Liver (tissue), 9 donors: ENCODE results near the gene COX8A. TPM values are rescaled to one million over a fixed set of nuclear protein-coding genes. Genes with fewer than 3 reads are reported as not detected.

ENCODE experiments used
- DNase-seq: peaks from one replicate; pipeline ENCODE4 v3.0.0-alpha.2; 2017; ENCODE audit warnings: low spot score
- H3K27ac ChIP-seq, 2 donors: one replicate each; pipeline ENCODE4 v1.7.0; 2013; ENCODE audit warnings: inconsistent platforms in 2 of 2, low read length in 2 of 2, control low read depth in 1 of 2, low read depth in 1 of 2, mild to moderate bottlenecking in 1 of 2
- H3K27me3 ChIP-seq, 4 donors: one replicate each; pipeline versions ENCODE4 v1.6.1 to v1.7.0; 2013; ENCODE audit warnings: low read length in 3 of 4, inconsistent platforms in 1 of 4, mild to moderate bottlenecking in 1 of 4, moderate library complexity in 1 of 4; ENCODE audit not compliant: control insufficient read depth in 4 of 4, insufficient read depth in 4 of 4
- H3K36me3 ChIP-seq, 4 donors: one replicate each; pipeline versions ENCODE4 v1.6.1 to v1.7.0; 2013; ENCODE audit warnings: low read length in 3 of 4, mild to moderate bottlenecking in 3 of 4, low read depth in 1 of 4, moderate library complexity in 1 of 4; ENCODE audit not compliant: control insufficient read depth in 4 of 4, insufficient read depth in 3 of 4
- H3K4me1 ChIP-seq, 4 donors: one replicate each; pipeline versions ENCODE4 v1.6.1 to v1.7.0; 2013; ENCODE audit warnings: low read length in 3 of 4, mild to moderate bottlenecking in 3 of 4, moderate library complexity in 1 of 4; ENCODE audit not compliant: control insufficient read depth in 4 of 4, insufficient read depth in 4 of 4
- H3K4me3 ChIP-seq, 3 donors: one replicate each; pipeline versions ENCODE4 v1.6.1 to v1.7.0; 2013; ENCODE audit warnings: low read length in 3 of 3, control low read depth in 1 of 3, low read depth in 1 of 3, mild to moderate bottlenecking in 1 of 3
- H3K9ac ChIP-seq, 2 donors: one replicate each; pipeline ENCODE4 v1.7.0; 2013; ENCODE audit warnings: low read length in 2 of 2, mild to moderate bottlenecking in 2 of 2, moderate library complexity in 2 of 2, control low read depth in 1 of 2, low read depth in 1 of 2
- H3K9me3 ChIP-seq, 4 donors: one replicate each; pipeline versions ENCODE4 v1.6.1 to v1.7.0; 2013; ENCODE audit warnings: low read length in 3 of 4; ENCODE audit not compliant: control insufficient read depth in 4 of 4
- EGR1 ChIP-seq, 2 donors: IDR thresholded peaks; 2 replicates each; pipeline ENCODE4 v1.6.1; 2016 to 2018; ENCODE audit warnings: antibody characterized with exemption in 2 of 2, low read depth in 2 of 2
- FOXA1 ChIP-seq: IDR thresholded peaks from 2 replicates; pipeline ENCODE4 v1.6.1; 2016; ENCODE audit warnings: antibody characterized with exemption
- FOXA2 ChIP-seq: IDR thresholded peaks from 2 replicates; pipeline ENCODE4 v1.6.1; 2016; ENCODE audit warnings: antibody characterized with exemption
- GABPA ChIP-seq, 2 donors: IDR thresholded peaks in 1 of 2; conservative IDR thresholded peaks in 1 of 2; 2 replicates each; pipeline ENCODE4 v1.6.1; 2016; ENCODE audit warnings: antibody characterized with exemption in 2 of 2, mild to moderate bottlenecking in 1 of 2, moderate library complexity in 1 of 2
- HNF4A ChIP-seq, 2 donors: conservative IDR thresholded peaks; 2 replicates each; pipeline ENCODE4 v1.6.1; 2016; ENCODE audit warnings: antibody characterized with exemption in 2 of 2, mild to moderate bottlenecking in 2 of 2
- HNF4G ChIP-seq: IDR thresholded peaks from 2 replicates; pipeline ENCODE4 v1.6.1; 2016; ENCODE audit warnings: antibody characterized with exemption
- JUND ChIP-seq, 2 donors: IDR thresholded peaks; 2 replicates each; pipeline ENCODE4 v1.6.1; 2016; ENCODE audit warnings: antibody characterized with exemption in 2 of 2
- NR2F2 ChIP-seq: IDR thresholded peaks from 2 replicates; pipeline ENCODE4 v1.6.1; 2016; ENCODE audit warnings: antibody characterized with exemption
- RAD21 ChIP-seq, 2 donors: IDR thresholded peaks; 2 replicates each; pipeline ENCODE4 v1.6.1; 2016; ENCODE audit warnings: antibody characterized with exemption in 2 of 2, mild to moderate bottlenecking in 2 of 2
- SP1 ChIP-seq: IDR thresholded peaks from 2 replicates; pipeline ENCODE4 v1.6.1; 2018; ENCODE audit warnings: antibody characterized with exemption, mild to moderate bottlenecking
- TAF1 ChIP-seq: conservative IDR thresholded peaks from 2 replicates; pipeline ENCODE4 v1.6.1; 2016; ENCODE audit warnings: antibody characterized with exemption, mild to moderate bottlenecking
- YY1 ChIP-seq: IDR thresholded peaks from 2 replicates; pipeline ENCODE4 v1.6.1; 2016; ENCODE audit warnings: antibody characterized with exemption, mild to moderate bottlenecking
- WGBS: extraction: QIAGEN DNeasy Blood & Tissue Kit; methylation state at CpG from one replicate; pipeline ENCODE4 v1.1.7; 2013; 5-methylcytosine and 5-hydroxymethylcytosine counted together
- polyA plus RNA-seq, 2 donors: library from polyadenylated mRNA; stranded (reverse) in 1 of 2; unstranded in 1 of 2; fragments of 200-250 nt in 1 of 2; fragments of >200 nt in 1 of 2; fragmentation: Nextera tagmentation in 1 of 2; extraction: Ambion mirVana in 1 of 2; gene quantifications; one replicate each; pipeline versions ENCODE4 v1.2.1 to v1.2.3, GENCODE V29; 2013 to 2015
- total RNA-seq, 2 donors: library from RNA; depleted of rRNA; stranded (reverse); fragments of >200 nt; gene quantifications; one replicate each; pipeline ENCODE4 v1.2.3, GENCODE V29; 2014
- TF ChIP-seq, protein P1 (sequence below): fragments of 150-350 bp; IDR thresholded peaks from 2 replicates; pipeline ENCODE4 v1.5.1; 2017; ENCODE audit warnings: improper control_type of control experiment, low read depth, low read length; ENCODE audit not compliant: missing input control
- TF ChIP-seq, protein P2 (sequence below): IDR thresholded peaks from 2 replicates; pipeline ENCODE4 v1.6.1; 2016; ENCODE audit warnings: antibody characterized with exemption
- TF ChIP-seq, protein P3 (sequence below): IDR thresholded peaks from 2 replicates; pipeline ENCODE4 v1.6.1; 2016; ENCODE audit warnings: antibody characterized with exemption, mild to moderate bottlenecking
- donor health status: healthy.
- donor health status: healthy.
- donor health status: healthy.
- donor health status: healthy.
- donor health status: healthy.

COX8A gene
- total and polyA plus RNA-seq, 4 donors, result 250 to 586 (median 363) TPM

DNA sequence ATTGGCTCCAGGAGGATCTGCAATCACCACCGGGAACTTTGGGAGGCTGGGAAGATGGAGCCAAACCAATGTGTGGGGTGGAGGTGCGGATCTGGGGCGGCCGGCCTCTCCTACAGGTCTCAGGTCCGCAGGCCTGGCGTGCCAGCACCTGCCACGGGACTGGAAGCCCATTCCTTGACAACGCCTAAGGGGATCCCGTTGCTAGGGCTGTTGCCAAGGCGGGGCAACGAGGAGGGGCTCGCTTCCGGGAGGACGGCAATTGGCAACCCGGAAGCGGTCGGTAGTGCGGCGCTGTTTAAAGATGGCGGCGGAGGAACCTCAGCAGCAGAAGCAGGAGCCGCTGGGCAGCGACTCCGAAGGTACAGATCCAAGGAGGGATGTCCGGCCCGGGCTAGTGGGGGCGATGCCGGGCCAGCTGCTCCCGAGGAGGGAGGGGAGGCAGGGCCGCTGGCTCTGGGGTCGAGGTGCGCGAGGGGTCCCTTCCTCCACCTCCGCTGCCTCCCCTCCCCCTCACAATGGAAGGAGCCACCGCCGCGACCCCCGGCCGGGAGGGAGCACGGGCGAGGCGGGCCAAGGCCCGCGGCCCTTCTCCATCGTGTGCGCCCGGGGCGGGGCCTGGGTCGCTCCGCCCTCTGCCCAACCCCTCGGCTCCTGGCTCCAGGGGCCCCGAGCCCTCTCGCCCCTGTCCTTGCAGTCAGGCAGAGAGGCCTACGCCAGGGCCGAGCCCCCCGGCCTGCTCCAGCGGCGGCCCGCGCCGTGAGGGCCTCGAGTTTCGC lies 11.9 kb downstream of the COX8A start, which contains the start of gene OTUB1:
OTUB1 (plus strand) TSS at position 283 of the 776 bp plus-strand sequence; CDS start at position 302, 19 bp downstream.
- Histone ChIP-seq H3K9me3 (no peaks in the 10 kb centered on the region), H3K27ac (peak within 1 kb of the TSS; percentile 13 to 72), H3K27me3 (no peaks in the 10 kb centered on the region), H3K36me3 (peaks cover 0 to 9% (median 5%) of the 10 kb centered on the region in 4 donors), H3K9ac (peak within 1 kb of the TSS; percentile 25 to 54), H3K4me1 (peaks cover 10 to 23% (median 17%) of the 10 kb centered on the region in 4 donors), H3K4me3 (peak within 1 kb of the TSS; percentile 65 to 99 (median 94))
- under 1% methylated on average over 63 of the region's 63 CpGs for WGBS
- peak; percentile 83 for DNase-seq
- no peak for TF ChIP-seq RAD21 (IDR thresholded peaks at IDR 0.05)
- TF ChIP-seq JUND (IDR thresholded peaks at IDR 0.05), result no peak
- peak; percentile 67 to 92 for TF ChIP-seq GABPA (IDR thresholded peaks at IDR 0.05 in 1 of 2, conservative IDR thresholded peaks at IDR 0.05 in 1 of 2)
- TF ChIP-seq YY1, result peak; percentile 99
- no peak for TF ChIP-seq FOXA1
- no peak for TF ChIP-seq HNF4G
- TF ChIP-seq, protein P1, sequence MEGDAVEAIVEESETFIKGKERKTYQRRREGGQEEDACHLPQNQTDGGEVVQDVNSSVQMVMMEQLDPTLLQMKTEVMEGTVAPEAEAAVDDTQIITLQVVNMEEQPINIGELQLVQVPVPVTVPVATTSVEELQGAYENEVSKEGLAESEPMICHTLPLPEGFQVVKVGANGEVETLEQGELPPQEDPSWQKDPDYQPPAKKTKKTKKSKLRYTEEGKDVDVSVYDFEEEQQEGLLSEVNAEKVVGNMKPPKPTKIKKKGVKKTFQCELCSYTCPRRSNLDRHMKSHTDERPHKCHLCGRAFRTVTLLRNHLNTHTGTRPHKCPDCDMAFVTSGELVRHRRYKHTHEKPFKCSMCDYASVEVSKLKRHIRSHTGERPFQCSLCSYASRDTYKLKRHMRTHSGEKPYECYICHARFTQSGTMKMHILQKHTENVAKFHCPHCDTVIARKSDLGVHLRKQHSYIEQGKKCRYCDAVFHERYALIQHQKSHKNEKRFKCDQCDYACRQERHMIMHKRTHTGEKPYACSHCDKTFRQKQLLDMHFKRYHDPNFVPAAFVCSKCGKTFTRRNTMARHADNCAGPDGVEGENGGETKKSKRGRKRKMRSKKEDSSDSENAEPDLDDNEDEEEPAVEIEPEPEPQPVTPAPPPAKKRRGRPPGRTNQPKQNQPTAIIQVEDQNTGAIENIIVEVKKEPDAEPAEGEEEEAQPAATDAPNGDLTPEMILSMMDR, result peak; percentile 11
- TF ChIP-seq, protein P2, sequence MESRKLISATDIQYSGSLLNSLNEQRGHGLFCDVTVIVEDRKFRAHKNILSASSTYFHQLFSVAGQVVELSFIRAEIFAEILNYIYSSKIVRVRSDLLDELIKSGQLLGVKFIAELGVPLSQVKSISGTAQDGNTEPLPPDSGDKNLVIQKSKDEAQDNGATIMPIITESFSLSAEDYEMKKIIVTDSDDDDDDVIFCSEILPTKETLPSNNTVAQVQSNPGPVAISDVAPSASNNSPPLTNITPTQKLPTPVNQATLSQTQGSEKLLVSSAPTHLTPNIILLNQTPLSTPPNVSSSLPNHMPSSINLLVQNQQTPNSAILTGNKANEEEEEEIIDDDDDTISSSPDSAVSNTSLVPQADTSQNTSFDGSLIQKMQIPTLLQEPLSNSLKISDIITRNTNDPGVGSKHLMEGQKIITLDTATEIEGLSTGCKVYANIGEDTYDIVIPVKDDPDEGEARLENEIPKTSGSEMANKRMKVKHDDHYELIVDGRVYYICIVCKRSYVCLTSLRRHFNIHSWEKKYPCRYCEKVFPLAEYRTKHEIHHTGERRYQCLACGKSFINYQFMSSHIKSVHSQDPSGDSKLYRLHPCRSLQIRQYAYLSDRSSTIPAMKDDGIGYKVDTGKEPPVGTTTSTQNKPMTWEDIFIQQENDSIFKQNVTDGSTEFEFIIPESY, result no peak
- TF ChIP-seq NR2F2, result no peak
- TF ChIP-seq FOXA2, result no peak
- TF ChIP-seq SP1, result no peak
- no peak for TF ChIP-seq HNF4A (conservative IDR thresholded peaks at IDR 0.05)
- no peak for TF ChIP-seq TAF1
- TF ChIP-seq EGR1 (IDR thresholded peaks at IDR 0.05; ENCODE audit: low read depth in 2 of 2), result peak in 1 of 2 donors; percentile 64

DNA sequence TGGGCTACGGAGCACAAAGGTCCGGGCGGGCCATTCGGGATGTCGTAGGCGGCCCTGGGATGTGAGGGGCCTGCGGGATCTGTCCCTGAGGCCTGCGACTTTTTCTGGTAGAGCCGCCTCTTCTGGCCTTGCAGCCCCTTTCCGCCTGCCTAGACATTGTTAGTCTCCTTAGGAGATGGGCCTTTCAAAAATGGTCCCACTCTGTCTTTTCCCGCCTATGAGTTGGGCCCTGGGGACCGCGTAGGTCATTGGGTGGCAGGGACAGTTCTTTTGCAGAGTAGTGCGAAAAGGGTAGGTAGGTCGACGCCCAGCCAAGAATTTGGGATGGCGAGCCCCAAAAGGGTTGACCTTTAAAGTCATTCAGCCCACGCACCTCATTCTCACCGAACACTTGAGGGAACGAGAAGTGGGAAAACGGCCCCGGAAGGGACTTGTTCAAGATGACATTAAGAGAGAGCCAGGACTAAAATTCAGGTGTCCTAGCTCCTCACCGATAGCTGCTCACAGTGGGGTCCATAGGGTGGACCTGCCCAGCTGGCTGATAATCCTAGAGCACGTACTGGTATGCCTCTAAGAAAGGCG lies 12.6 kb downstream of the COX8A start:
- Histone ChIP-seq H3K9me3 (no peaks in the 10 kb centered on the region), H3K4me3 (peak overlapping the region; percentile 65 to 99 (median 94)), H3K27ac (peak overlapping the region in 1 of 2 donors; percentile 72), H3K9ac (peak overlapping the region in 1 of 2 donors; percentile 45), H3K4me1 (peaks cover 10 to 23% (median 17%) of the 10 kb centered on the region in 4 donors), H3K27me3 (no peaks in the 10 kb centered on the region), H3K36me3 (peaks cover 0 to 11% (median 6%) of the 10 kb centered on the region in 4 donors)
- TF ChIP-seq, protein P3, sequence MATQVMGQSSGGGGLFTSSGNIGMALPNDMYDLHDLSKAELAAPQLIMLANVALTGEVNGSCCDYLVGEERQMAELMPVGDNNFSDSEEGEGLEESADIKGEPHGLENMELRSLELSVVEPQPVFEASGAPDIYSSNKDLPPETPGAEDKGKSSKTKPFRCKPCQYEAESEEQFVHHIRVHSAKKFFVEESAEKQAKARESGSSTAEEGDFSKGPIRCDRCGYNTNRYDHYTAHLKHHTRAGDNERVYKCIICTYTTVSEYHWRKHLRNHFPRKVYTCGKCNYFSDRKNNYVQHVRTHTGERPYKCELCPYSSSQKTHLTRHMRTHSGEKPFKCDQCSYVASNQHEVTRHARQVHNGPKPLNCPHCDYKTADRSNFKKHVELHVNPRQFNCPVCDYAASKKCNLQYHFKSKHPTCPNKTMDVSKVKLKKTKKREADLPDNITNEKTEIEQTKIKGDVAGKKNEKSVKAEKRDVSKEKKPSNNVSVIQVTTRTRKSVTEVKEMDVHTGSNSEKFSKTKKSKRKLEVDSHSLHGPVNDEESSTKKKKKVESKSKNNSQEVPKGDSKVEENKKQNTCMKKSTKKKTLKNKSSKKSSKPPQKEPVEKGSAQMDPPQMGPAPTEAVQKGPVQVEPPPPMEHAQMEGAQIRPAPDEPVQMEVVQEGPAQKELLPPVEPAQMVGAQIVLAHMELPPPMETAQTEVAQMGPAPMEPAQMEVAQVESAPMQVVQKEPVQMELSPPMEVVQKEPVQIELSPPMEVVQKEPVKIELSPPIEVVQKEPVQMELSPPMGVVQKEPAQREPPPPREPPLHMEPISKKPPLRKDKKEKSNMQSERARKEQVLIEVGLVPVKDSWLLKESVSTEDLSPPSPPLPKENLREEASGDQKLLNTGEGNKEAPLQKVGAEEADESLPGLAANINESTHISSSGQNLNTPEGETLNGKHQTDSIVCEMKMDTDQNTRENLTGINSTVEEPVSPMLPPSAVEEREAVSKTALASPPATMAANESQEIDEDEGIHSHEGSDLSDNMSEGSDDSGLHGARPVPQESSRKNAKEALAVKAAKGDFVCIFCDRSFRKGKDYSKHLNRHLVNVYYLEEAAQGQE, result no peak
- TF ChIP-seq TAF1, result no peak
- WGBS, result 47% methylated on average over 25 of the region's 25 CpGs
- DNase-seq, result no peak
